ENCODE measurements around the gene PIK3CG.

DNA sequence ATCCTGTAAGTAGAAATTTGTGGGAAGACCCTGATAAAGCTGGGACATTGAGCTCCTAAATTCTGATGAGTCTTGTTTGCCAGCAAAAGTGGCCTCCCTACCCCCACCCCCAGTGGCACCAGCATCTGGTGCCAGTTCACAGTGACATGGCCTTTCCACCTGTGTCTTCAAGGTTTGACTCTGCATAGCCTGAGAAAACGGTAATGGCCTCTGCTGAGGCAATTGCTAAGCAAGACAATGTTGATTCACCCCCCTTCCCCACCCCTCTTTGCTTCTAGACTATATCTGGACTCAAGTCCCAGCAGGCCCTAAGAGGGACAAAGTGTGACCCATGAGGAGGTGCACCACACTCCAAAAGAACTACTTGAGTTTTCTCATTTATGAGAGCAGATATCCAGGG, 48.0 kb upstream of the PIK3CG start:
- TF ChIP-seq, protein P1, sequence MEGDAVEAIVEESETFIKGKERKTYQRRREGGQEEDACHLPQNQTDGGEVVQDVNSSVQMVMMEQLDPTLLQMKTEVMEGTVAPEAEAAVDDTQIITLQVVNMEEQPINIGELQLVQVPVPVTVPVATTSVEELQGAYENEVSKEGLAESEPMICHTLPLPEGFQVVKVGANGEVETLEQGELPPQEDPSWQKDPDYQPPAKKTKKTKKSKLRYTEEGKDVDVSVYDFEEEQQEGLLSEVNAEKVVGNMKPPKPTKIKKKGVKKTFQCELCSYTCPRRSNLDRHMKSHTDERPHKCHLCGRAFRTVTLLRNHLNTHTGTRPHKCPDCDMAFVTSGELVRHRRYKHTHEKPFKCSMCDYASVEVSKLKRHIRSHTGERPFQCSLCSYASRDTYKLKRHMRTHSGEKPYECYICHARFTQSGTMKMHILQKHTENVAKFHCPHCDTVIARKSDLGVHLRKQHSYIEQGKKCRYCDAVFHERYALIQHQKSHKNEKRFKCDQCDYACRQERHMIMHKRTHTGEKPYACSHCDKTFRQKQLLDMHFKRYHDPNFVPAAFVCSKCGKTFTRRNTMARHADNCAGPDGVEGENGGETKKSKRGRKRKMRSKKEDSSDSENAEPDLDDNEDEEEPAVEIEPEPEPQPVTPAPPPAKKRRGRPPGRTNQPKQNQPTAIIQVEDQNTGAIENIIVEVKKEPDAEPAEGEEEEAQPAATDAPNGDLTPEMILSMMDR (IDR thresholded peaks at IDR 0.05; ENCODE audit: insufficient read depth, low read length, poor library complexity, severe bottlenecking), result no peak
- no peak for TF ChIP-seq EZH2phosphoT487 (conservative IDR thresholded peaks at IDR 0.05; ENCODE audit: low read length)
